Transverse colon (tissue), 4 donors: Measurements from ENCODE around the gene CGB1. TPM values are rescaled to one million over a fixed set of nuclear protein-coding genes. Genes with fewer than 3 reads are reported as not detected.
A peak's percentile ranks its signal among the peaks of the same experiment; 100 is the strongest.

Experiments used
- DNase-seq: peaks from one replicate; pipeline ENCODE4 v3.0.0-alpha.2; 2019
- H3K27ac ChIP-seq, 4 donors: fragments of 200-600 bp; sonication (generic); 2 replicates each; pipeline ENCODE4 v1.5.1; 2016 to 2018; ENCODE audit warnings: inconsistent platforms in 4 of 4
- H3K27me3 ChIP-seq: fragments of 200-600 bp; sonication (generic); 2 replicates; pipeline ENCODE4 v1.5.1; 2017; ENCODE audit warnings: inconsistent platforms
- H3K36me3 ChIP-seq, 4 donors: fragments of 200-600 bp; sonication (generic); 2 replicates each; pipeline ENCODE4 v1.5.1; 2017 to 2019; ENCODE audit warnings: inconsistent platforms in 4 of 4
- H3K4me1 ChIP-seq, 4 donors: fragments of 200-600 bp; sonication (generic); 2 replicates each; pipeline ENCODE4 v1.5.1; 2017 to 2020; ENCODE audit warnings: inconsistent platforms in 4 of 4
- H3K4me3 ChIP-seq, 4 donors: fragments of 200-600 bp; sonication (generic); 1 replicate in 1 of 4; 2 replicates in 3 of 4; pipeline versions ENCODE4 v1.5.1 to v1.6.1; 2017 to 2019; ENCODE audit warnings: inconsistent platforms in 4 of 4
- H3K9me3 ChIP-seq, 2 donors: fragments of 200-600 bp; sonication (generic); 2 replicates each; pipeline ENCODE4 v1.5.1; 2017 to 2019; ENCODE audit warnings: inconsistent platforms in 2 of 2
- EP300 ChIP-seq: sonication (generic); formaldehyde crosslinking; IDR thresholded peaks from one replicate; pipeline ENCODE4 v1.6.1; 2017; ENCODE audit warnings: antibody characterized with exemption, low read depth
- POLR2A ChIP-seq: fragments of 450-650 bp; IDR thresholded peaks from one replicate; pipeline ENCODE4 v1.6.1; 2016; ENCODE audit warnings: antibody characterized with exemption, mild to moderate bottlenecking, moderate library complexity
- POLR2AphosphoS5 ChIP-seq, 3 donors: sonication (generic); formaldehyde crosslinking; IDR thresholded peaks; one replicate each; pipeline ENCODE4 v1.6.1; 2016; ENCODE audit warnings: antibody characterized with exemption in 3 of 3
- WGBS, 2 donors: methylation state at CpG; one replicate each; pipeline ENCODE4 v1.1.5; 2018; ENCODE audit warnings: low coverage in 1 of 2; 5-methylcytosine and 5-hydroxymethylcytosine counted together
- in situ Hi-C, 4 donors: fragments of 200-750 bp; cut with MboI; loops; one replicate each; pipeline versions ENCODE4 v1.15.0 to v1.15.1; 2017; ENCODE audit warnings: low sequenced_read_pairs in 3 of 4, low pct_ligation_motif_present in 1 of 4, low pct_unique_long_range_greater_than_20kb in 1 of 4
- intact Hi-C: fragments of 100-400 bp; cut with DNase I; formaldehyde crosslinking; loops from one replicate; pipeline ENCODE4 v1.15.1; 2023; ENCODE audit warnings: low total_unique reads
- total RNA-seq, 4 donors: library from RNA; depleted of rRNA; stranded (reverse); fragments of >200 nt; gene quantifications; one replicate each; pipeline ENCODE4 v1.1.0, GENCODE V29; 2016
- TF ChIP-seq, protein P1 (sequence below), 5 experiments: fragments of 200-600 bp in 3 of 5; fragments of 450-650 bp in 2 of 5; sonication (generic) in 3 of 5; IDR thresholded peaks; 1 replicate in 2 of 5; 2 replicates in 3 of 5; pipeline ENCODE4 v1.5.1; 2016 to 2017; ENCODE audit warnings: antibody characterized with exemption in 5 of 5, inconsistent platforms in 3 of 5, mild to moderate bottlenecking in 2 of 5, moderate library complexity in 1 of 5

The CGB1 gene
- total RNA-seq, 4 donors from 2014 or later = not detected

DNA sequence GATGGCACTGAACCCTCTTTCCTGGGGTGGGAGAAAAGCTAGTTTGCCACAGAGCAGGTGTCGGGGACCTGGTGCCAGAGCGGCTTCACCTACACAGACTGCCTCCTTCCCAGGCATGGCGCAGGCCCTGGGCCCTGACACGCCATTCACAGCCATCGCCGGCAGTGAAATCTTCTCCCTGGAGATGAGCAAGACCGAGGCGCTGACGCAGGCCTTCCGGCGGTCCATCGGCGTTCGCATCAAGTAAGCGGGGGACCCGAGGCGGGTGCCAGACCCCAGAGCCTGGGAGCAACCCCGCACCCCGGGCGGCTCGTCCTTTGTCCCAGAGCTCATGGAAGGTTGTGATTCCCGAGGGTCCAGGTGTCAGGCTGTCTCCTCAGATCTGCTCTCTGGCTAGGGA is 29.8 kb downstream of the CGB1 start:
- DNase-seq = no peak
- Histone ChIP-seq H3K27ac (no peak overlapping the region), H3K27me3 (no peaks in the 10 kb centered on the region), H3K4me1 (no peaks in the 10 kb centered on the region), H3K9me3 (no peaks in the 10 kb centered on the region), H3K4me3 (no peak overlapping the region), H3K36me3 (peaks cover 0 to 33% (median 11%) of the 10 kb centered on the region in 4 donors)
- TF ChIP-seq EP300 (no peak), POLR2A (no peak), POLR2AphosphoS5 (IDR thresholded peaks at IDR 0.05) (no peak)
- TF ChIP-seq, protein P1, sequence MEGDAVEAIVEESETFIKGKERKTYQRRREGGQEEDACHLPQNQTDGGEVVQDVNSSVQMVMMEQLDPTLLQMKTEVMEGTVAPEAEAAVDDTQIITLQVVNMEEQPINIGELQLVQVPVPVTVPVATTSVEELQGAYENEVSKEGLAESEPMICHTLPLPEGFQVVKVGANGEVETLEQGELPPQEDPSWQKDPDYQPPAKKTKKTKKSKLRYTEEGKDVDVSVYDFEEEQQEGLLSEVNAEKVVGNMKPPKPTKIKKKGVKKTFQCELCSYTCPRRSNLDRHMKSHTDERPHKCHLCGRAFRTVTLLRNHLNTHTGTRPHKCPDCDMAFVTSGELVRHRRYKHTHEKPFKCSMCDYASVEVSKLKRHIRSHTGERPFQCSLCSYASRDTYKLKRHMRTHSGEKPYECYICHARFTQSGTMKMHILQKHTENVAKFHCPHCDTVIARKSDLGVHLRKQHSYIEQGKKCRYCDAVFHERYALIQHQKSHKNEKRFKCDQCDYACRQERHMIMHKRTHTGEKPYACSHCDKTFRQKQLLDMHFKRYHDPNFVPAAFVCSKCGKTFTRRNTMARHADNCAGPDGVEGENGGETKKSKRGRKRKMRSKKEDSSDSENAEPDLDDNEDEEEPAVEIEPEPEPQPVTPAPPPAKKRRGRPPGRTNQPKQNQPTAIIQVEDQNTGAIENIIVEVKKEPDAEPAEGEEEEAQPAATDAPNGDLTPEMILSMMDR (IDR thresholded peaks at IDR 0.05) = no peak
- intact Hi-C loops = no loop called here
- in situ Hi-C loops = no loop called here
- WGBS, 2 donors = 97% methylated on average over 22 of the region's 22 CpGs; no CpG with 5 or more reads in 1 of the 2 donors

DNA sequence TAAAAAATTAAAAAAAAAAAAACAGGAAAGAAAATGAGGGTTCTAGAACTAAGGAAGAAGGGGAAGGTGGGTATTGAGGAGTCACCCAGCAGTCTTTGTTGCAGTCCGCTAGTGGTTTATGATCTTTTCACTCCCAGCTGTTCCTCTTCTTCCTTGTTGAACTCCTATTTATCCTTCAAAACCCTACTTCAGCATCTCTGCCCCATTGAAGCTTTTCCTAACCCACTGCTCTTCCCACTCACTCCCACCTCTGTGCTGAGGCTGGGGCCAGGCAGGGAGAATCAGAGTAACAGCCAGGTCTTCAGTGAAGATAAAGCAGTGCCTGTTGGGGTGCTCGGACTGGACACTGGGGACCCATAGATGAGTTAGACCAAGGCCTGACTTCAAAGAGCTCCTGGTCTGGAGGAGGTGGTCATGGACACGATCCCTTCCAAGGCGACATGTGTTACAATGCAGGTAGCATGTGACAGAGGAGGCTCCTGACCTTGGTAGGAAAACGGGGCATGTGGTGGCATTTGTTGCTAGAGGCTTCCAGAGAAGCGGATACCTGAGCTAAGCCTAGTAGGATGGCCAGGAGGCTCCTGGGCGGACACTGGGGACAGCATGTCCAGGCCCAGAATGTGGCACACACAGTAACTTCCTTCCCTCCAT is 31.6 kb downstream of the CGB1 start:
- TF ChIP-seq POLR2A (no peak), POLR2AphosphoS5 (IDR thresholded peaks at IDR 0.05) (no peak), EP300 (no peak)
- TF ChIP-seq, protein P1 (IDR thresholded peaks at IDR 0.05) = no peak
- in situ Hi-C loops = no loop called here
- no peak overlapping the region for H3K27ac ChIP-seq
- no peak overlapping the region for H3K4me3 ChIP-seq
- WGBS, 2 donors = 94 to 97% methylated on average over 2 to 7 of the region's 7 CpGs
- H3K36me3 ChIP-seq = peaks cover 0 to 31% (median 8%) of the 10 kb centered on the region in 4 donors
- intact Hi-C loops = no loop called here
- no peaks in the 10 kb centered on the region for H3K4me1 ChIP-seq
- no peak for DNase-seq
- H3K9me3 ChIP-seq = no peaks in the 10 kb centered on the region
- H3K27me3 ChIP-seq = no peaks in the 10 kb centered on the region

DNA sequence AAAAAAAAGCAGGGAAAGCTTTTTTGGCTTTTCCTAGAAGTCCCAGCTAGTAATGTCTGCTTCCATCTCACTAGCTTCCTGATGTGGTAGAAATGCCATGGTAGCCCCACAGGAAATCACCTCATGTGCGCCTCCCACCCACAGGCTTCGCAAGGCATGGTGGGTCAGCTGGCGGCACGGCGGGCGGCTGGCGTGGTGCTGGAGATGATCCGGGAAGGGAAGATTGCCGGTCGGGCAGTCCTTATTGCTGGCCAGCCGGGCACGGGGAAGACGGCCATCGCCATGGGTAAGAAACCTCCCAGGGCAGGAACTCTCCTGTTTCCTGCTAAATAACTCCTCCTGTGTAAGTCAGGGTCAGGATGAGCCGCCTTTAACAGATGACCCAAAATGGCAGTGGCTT is 32.6 kb downstream of the CGB1 start:
- intact Hi-C loops = no loop called here
- H3K36me3 ChIP-seq = peaks cover 0 to 27% (median 5%) of the 10 kb centered on the region in 4 donors
- in situ Hi-C loops = no loop called here
- no peak overlapping the region for H3K27ac ChIP-seq
- H3K9me3 ChIP-seq = no peaks in the 10 kb centered on the region
- TF ChIP-seq EP300 (no peak), POLR2A (no peak), POLR2AphosphoS5 (IDR thresholded peaks at IDR 0.05) (no peak)
- TF ChIP-seq, protein P1 (IDR thresholded peaks at IDR 0.05) = no peak
- H3K4me1 ChIP-seq = no peaks in the 10 kb centered on the region
- 96% methylated on average over 15 of the region's 15 CpGs; no CpG with 5 or more reads in 1 of the 2 donors for WGBS, 2 donors
- no peaks in the 10 kb centered on the region for H3K27me3 ChIP-seq
- DNase-seq = no peak
- no peak overlapping the region for H3K4me3 ChIP-seq

DNA sequence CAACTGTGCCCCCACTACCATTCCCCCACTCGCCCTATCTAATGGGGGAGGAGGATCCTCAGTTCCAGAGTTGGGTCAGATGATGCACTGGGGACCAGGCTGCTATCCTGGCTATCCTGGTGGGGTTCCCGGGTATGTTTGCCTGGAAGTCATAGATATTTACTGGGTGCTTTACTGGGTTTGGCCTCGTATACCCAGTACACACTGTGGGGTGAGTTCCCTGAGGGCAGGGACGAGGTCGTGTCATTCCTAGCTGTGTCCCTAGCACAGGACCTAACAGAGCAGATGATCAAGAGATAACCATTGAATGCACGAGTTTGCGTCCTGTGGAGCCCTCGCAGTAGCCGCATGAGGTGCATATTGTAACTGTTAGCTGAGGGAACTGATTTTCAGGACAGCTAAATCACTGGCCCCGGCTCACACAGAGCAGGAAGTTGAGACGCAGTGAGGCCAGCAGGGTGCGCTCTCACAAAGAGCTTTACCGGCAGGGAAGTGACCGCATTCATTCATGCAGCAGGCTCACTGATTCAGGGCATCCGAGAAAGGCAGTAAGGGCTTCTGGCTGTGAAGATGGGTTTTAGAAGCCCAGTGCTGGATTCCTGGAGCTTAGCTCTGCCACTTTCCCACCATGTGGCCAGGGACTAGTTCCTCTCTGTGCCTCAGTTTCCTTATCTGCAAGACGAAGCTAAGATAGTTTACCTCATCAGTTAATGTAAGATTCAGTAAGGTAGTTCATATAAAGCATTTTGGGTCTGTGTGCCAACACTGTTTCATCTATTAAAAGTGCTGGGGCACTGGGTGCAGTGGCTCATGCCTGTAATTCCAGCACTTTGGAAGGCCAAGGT is 37.0 kb downstream of the CGB1 start:
- Histone ChIP-seq H3K9me3 (no peaks in the 10 kb centered on the region), H3K27ac (no peak overlapping the region), H3K4me3 (no peak overlapping the region), H3K4me1 (peaks cover under 1 to 7% (median 4%) of the 10 kb centered on the region in 4 donors), H3K27me3 (no peaks in the 10 kb centered on the region), H3K36me3 (peaks cover 0 to 14% (median 2%) of the 10 kb centered on the region in 4 donors)
- in situ Hi-C loops (no loop called here), intact Hi-C loops (no loop called here)
- 59% methylated on average over 16 of the region's 16 CpGs; no CpG with 5 or more reads in 1 of the 2 donors for WGBS, 2 donors
- TF ChIP-seq POLR2AphosphoS5 (IDR thresholded peaks at IDR 0.05) = no peak
- TF ChIP-seq EP300 = no peak
- TF ChIP-seq, protein P1 (IDR thresholded peaks at IDR 0.05) = peak; percentile 46 to 62 (median 54)
- TF ChIP-seq POLR2A = no peak
- peak; percentile 69 for DNase-seq
